ENCODE measurements around the gene PTPN14. TPM values are rescaled to one million over a fixed set of nuclear protein-coding genes. Genes with fewer than 3 reads are reported as not detected.

PTPN14 gene
- total and polyA plus RNA-seq, 2 of the 8 experiments (the other 6 are each of a cell fraction or from before 2014, with no cell fraction given), result 14.4 to 93.6 TPM

DNA sequence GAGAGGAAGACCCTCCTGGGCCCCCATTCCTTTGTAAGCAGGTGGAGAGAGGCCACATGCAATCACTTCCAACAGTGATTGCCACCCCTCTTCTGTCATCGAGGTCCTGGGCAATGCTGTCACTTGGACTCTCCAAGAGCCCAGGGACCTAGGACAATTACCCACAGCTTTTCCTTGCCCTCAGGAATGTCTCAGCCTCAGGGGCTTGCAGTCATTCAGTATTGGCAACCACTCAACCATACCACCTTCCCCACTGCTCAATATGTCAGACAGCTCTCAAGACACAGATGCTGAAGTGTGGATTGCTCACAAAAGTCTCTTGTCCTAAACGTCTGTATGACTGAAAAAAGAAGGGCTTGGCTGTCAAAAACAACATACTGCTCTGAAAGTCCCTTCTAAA, 87.8 kb downstream of the PTPN14 start:
- peaks cover 7 to 15% (median 13%) of the 10 kb centered on the region in 4 experiments for H3K4me1 ChIP-seq (replicated peaks in 1 of 4; ENCODE audit: control insufficient read depth in 3 of 4, insufficient read depth in 4 of 4, low read length in 3 of 4)
- no peak overlapping the region for H4K8ac ChIP-seq (ENCODE audit: extremely low read depth, insufficient read depth, low read length)
- H3K4me2 ChIP-seq (ENCODE audit: insufficient read depth in 1 of 2, low read depth in 2 of 2, low read length in 2 of 2), result no peak overlapping the region
- FAIRE-seq, result no peak
- no peaks in the 10 kb centered on the region for H3K9me3 ChIP-seq (ENCODE audit: insufficient read depth in 2 of 2, low read depth in 1 of 2, low read length in 1 of 2)
- no peak overlapping the region for H2BK15ac ChIP-seq (ENCODE audit: low read length)
- no peak overlapping the region for H3K4ac ChIP-seq (replicated peaks; ENCODE audit: insufficient read length, low read depth, low read length)
- H2AFZ ChIP-seq (ENCODE audit: low read length), result no peak overlapping the region
- H4K5ac ChIP-seq (ENCODE audit: insufficient read length, low read depth, low read length), result no peak overlapping the region
- H3K14ac ChIP-seq (ENCODE audit: insufficient read length), result no peak overlapping the region
- H3K79me1 ChIP-seq (ENCODE audit: low read depth, low read length), result peaks cover 11% of the 10 kb centered on the region; the same call in 1 of the 2 replicates
- no peak overlapping the region for H3K27ac ChIP-seq (ENCODE audit: low read depth, low read length)
- no peak overlapping the region for H2BK20ac ChIP-seq (ENCODE audit: low read length)
- CTCF ChIA-PET (ENCODE audit: partially characterized antibody), result interaction anchor here (0.6 to 3.3 kb wide), 5 partner anchors 8 to 162 kb away, joined by 3 to 19 read pairs (median 5); no protein-coding TSS in a partner anchor
- no peak overlapping the region for H3K9ac ChIP-seq (replicated peaks in 1 of 4; ENCODE audit: extremely low read depth in 1 of 4, low read depth in 3 of 4, low read length in 3 of 4)
- POLR2A ChIA-PET (ENCODE audit: partially characterized antibody), result interaction anchor here (2.0 kb wide), 1 partner anchor 13 kb away, joined by 4 read pairs; no protein-coding TSS in a partner anchor
- peaks cover 0 to 3% (median 2%) of the 10 kb centered on the region in 4 experiments; a peak in 1 of 8 replicates for H3K36me3 ChIP-seq (ENCODE audit: control insufficient read depth in 2 of 4, insufficient read depth in 4 of 4, low read length in 3 of 4)
- peaks cover 0 to 68% of the 10 kb centered on the region in 2 experiments; a peak in 2 of 4 replicates for H3K79me2 ChIP-seq (ENCODE audit: control insufficient read depth in 1 of 2, insufficient read depth in 2 of 2, low read length in 2 of 2)
- peaks cover 4% of the 10 kb centered on the region; the same call in 1 of the 2 replicates for H3K23me2 ChIP-seq (ENCODE audit: low read depth, low read length)
- no peak overlapping the region for H4K91ac ChIP-seq (replicated peaks; ENCODE audit: insufficient read length, low read length)
- no peak for DNase-seq (ENCODE audit: low read depth in 1 of 2, low spot score in 2 of 2)
- H3K18ac ChIP-seq (ENCODE audit: extremely low read depth, low read length), result no peak overlapping the region
- H3K4me3 ChIP-seq (ENCODE audit: extremely low read depth in 1 of 4, insufficient read depth in 2 of 4, low read depth in 3 of 4, low read length in 4 of 4), result no peak overlapping the region
- H2BK12ac ChIP-seq (ENCODE audit: low read depth, low read length), result no peak overlapping the region
- no peaks in the 10 kb centered on the region for H4K20me1 ChIP-seq (replicated peaks in 1 of 2; ENCODE audit: control insufficient read depth in 1 of 2, insufficient read depth in 2 of 2, low read length in 2 of 2)
- no peak overlapping the region for H3K23ac ChIP-seq (ENCODE audit: insufficient read length)
- TF ChIP-seq HDAC2 (IDR thresholded peaks at IDR 0.05; ENCODE audit: borderline replicate concordance in 1 of 2, low read depth in 2 of 2, low read length in 2 of 2), result no peak
- no peak for TF ChIP-seq ZNF274 (IDR thresholded peaks at IDR 0.05; ENCODE audit: borderline replicate concordance, extremely low read depth, low read length)
- TF ChIP-seq PHF8 (conservative IDR thresholded peaks at IDR 0.05; ENCODE audit: low read depth, low read length), result no peak
- no peak overlapping the region for H3K56ac ChIP-seq (replicated peaks; ENCODE audit: insufficient read length, low read depth, low read length)
- no peak overlapping the region for H2AK5ac ChIP-seq (ENCODE audit: low read depth, low read length)
- no peak overlapping the region for H2BK120ac ChIP-seq (replicated peaks; ENCODE audit: low read depth, low read length)
- WGBS, 2 experiments (ENCODE audit: extremely low coverage in 1 of 2, insufficient coverage in 1 of 2, insufficient read length in 1 of 2, insufficient replicate concordance in 2 of 2, low coverage in 1 of 2, low lambda C conversion rate in 2 of 2, missing lambda C conversion rate in 1 of 2), result 84% methylated on average over 2 of the region's 2 CpGs; no CpG with 5 or more reads in 1 of the 2 experiments
- no peaks in the 10 kb centered on the region for H3K27me3 ChIP-seq (replicated peaks in 1 of 4; ENCODE audit: control insufficient read depth in 3 of 4, extremely low read depth in 1 of 4, insufficient read depth in 3 of 4, low read length in 3 of 4)
- no peak overlapping the region for H2BK5ac ChIP-seq (ENCODE audit: low read depth, low read length)
